ENCODE results near the gene PTPA. TPM values are rescaled to one million over a fixed set of nuclear protein-coding genes. Genes with fewer than 3 reads are reported as not detected.

Gene PTPA
- total RNA-seq, 4 donors from 2014 or later, result 48.7 to 65.7 (median 51.9) TPM

DNA sequence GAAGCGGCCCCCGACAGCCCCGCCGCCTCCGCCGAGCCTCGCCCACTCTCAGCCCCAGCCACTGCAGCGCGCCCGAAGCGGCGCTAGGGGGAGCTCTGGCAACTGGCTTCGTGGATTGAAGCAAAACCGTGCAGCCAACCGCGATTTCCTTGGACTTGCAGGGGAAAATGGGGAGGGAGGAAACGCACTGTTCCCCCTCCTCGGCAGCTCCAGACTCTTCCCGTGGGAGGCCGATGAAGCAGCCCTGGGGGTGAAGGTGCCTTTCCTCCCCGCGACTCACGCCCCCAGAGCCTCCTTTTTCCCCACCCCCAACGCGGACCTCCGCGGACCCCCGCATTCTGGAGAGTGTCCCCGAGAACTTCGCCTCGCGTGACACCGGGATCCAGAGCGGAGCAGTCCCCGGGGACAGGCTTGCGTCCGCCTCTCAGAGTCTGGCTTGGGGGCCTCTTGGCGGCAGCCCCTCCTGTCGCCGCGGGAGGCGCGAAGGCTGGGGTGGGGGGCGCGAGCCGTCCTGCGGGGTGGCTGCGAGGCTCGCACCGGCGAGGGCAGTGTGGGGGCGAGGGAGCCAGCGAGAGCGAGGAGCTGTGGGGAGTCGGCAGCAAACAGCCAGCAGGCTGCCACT, 63.0 kb downstream of the PTPA start:
- TF ChIP-seq, protein P1, sequence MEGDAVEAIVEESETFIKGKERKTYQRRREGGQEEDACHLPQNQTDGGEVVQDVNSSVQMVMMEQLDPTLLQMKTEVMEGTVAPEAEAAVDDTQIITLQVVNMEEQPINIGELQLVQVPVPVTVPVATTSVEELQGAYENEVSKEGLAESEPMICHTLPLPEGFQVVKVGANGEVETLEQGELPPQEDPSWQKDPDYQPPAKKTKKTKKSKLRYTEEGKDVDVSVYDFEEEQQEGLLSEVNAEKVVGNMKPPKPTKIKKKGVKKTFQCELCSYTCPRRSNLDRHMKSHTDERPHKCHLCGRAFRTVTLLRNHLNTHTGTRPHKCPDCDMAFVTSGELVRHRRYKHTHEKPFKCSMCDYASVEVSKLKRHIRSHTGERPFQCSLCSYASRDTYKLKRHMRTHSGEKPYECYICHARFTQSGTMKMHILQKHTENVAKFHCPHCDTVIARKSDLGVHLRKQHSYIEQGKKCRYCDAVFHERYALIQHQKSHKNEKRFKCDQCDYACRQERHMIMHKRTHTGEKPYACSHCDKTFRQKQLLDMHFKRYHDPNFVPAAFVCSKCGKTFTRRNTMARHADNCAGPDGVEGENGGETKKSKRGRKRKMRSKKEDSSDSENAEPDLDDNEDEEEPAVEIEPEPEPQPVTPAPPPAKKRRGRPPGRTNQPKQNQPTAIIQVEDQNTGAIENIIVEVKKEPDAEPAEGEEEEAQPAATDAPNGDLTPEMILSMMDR (IDR thresholded peaks at IDR 0.05), result peak; percentile 96 to 99 (median 97)
- no peak for TF ChIP-seq POLR2A (IDR thresholded peaks at IDR 0.05)
- Histone ChIP-seq H3K4me3 (peak overlapping the region; percentile 48 to 96 (median 76)), H3K36me3 (no peaks in the 10 kb centered on the region), H3K9me3 (no peaks in the 10 kb centered on the region), H3K4me1 (peaks cover 5 to 24% (median 14%) of the 10 kb centered on the region in 4 donors), H3K27me3 (no peaks in the 10 kb centered on the region), H3K27ac (peak overlapping the region; percentile 81 to 98 (median 94))
- peak; percentile 86 to 95 (median 93) for DNase-seq

DNA sequence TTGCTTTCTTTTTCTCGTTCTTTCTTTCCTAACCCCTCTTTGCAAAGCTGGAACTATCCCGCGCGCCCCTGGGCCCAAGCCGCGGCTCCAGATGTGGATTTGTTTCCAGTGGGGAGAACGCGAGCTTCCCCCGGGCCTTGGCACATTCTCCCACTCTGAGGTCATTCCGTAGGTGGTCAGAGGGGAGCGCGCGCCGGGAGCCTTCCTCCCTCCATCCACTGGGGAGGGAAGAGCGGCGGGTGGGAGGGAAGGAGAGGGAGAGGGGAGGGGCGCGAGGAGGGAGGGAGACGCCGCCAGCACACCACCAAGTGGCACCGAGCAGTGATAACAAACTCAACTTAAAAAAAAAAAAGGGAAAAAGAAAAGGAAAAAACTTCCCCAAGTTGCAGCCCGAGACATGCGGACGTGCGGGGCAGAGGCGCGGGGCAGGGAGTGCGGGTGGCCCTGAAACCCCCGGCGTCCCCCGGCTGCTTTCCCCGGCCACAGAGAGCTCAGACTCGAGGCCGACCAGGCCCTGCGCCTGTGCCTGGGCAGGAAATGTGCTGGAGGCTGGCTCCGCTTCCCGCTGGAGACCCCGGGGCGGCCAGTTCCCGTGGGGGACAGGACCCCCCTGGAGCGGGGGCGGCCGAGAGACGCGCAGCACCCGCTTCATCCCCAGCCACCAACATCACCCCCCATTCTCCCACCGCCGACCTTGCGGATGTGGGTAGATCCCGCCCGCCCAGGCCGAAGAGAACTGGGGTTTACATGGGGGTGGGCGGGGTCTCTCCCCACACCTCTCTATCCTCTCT, 63.7 kb downstream of the PTPA start:
- H3K4me3 ChIP-seq, result peak overlapping the region; percentile 48 to 96 (median 76)
- TF ChIP-seq, protein P1 (IDR thresholded peaks at IDR 0.05), result no peak
- peak in 1 of 2 donors; percentile 27 for TF ChIP-seq POLR2A (IDR thresholded peaks at IDR 0.05)
- peaks cover 5 to 30% (median 14%) of the 10 kb centered on the region in 4 donors for H3K4me1 ChIP-seq
- no peaks in the 10 kb centered on the region for H3K27me3 ChIP-seq
- peak overlapping the region; percentile 81 to 98 (median 94) for H3K27ac ChIP-seq
- DNase-seq, result peak; percentile 55 to 79 (median 79)
- H3K36me3 ChIP-seq, result no peaks in the 10 kb centered on the region
- H3K9me3 ChIP-seq, result no peaks in the 10 kb centered on the region

DNA sequence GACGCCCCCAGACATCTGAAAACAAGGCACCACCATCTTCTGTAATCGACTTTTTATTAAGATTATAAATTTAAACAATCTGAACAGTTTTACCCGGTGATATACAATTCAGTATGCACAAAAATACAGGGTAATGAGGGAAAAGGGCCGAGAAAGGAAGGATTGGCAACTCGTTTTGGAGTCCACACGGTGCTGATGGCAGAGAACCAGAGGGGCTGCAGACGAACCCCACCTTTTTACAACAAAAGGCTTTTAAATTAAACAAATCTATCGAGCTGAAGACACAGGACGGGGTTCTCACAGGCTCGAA, 64.3 kb downstream of the PTPA start:
- DNase-seq, result no peak
- Histone ChIP-seq H3K9me3 (no peaks in the 10 kb centered on the region), H3K4me1 (peaks cover 5 to 30% (median 14%) of the 10 kb centered on the region in 4 donors), H3K36me3 (no peaks in the 10 kb centered on the region), H3K27me3 (no peaks in the 10 kb centered on the region), H3K4me3 (peak overlapping the region; percentile 48 to 96 (median 76)), H3K27ac (peak overlapping the region; percentile 81 to 98 (median 94))
- TF ChIP-seq, protein P1 (IDR thresholded peaks at IDR 0.05), result peak in 1 of 6 experiments; percentile 10
- TF ChIP-seq POLR2A (IDR thresholded peaks at IDR 0.05), result no peak

DNA sequence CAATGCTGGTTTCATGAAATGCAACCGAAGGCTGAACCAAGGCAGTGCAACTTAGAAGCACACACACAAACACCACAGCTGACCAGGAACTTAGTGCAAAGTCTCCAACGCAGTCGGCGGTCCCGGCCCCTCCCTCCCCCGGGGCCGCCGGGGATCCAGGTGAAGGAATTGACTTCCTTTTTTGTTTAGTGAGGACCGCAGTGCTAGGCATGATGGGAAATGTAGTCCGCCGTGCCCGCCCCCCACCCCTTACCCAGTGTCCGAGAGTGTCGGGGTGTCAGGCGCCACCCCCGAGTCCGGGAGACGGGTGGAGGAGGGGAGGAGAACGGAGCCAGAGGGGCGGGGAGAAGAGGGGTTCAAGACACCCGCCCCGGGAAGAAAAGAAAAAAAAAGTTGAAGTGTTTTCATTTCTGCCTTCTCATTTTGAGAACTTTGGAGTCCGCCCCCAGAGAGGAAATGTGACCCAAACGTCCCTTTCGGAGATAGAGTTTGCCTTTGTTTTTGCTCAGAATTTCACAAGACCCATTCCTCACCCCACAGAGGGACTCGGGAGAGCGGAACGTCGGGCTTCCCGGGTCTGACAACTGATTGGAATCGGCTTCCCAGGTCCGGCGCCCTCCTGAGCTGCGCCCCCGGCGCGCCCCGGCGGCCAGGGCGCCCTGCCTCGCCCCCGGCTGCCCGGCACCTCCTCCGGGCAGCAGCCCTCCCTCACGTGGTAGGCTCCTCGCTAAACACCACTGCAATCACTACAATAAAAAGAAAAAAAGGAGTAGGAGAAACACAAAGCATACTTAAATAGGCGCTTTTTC, 64.8 kb downstream of the PTPA start:
- H3K27ac ChIP-seq, result peak overlapping the region; percentile 81 to 98 (median 94)
- no peaks in the 10 kb centered on the region for H3K36me3 ChIP-seq
- no peaks in the 10 kb centered on the region for H3K9me3 ChIP-seq
- H3K27me3 ChIP-seq, result no peaks in the 10 kb centered on the region
- peak overlapping the region; percentile 48 to 96 (median 76) for H3K4me3 ChIP-seq
- peak; percentile 70 to 92 (median 90) for DNase-seq
- peaks cover 5 to 35% (median 14%) of the 10 kb centered on the region in 4 donors for H3K4me1 ChIP-seq
- TF ChIP-seq POLR2A (IDR thresholded peaks at IDR 0.05), result peak; percentile 17 to 78
- TF ChIP-seq, protein P1 (IDR thresholded peaks at IDR 0.05), result peak in 2 of 6 experiments; percentile 8 to 11

DNA sequence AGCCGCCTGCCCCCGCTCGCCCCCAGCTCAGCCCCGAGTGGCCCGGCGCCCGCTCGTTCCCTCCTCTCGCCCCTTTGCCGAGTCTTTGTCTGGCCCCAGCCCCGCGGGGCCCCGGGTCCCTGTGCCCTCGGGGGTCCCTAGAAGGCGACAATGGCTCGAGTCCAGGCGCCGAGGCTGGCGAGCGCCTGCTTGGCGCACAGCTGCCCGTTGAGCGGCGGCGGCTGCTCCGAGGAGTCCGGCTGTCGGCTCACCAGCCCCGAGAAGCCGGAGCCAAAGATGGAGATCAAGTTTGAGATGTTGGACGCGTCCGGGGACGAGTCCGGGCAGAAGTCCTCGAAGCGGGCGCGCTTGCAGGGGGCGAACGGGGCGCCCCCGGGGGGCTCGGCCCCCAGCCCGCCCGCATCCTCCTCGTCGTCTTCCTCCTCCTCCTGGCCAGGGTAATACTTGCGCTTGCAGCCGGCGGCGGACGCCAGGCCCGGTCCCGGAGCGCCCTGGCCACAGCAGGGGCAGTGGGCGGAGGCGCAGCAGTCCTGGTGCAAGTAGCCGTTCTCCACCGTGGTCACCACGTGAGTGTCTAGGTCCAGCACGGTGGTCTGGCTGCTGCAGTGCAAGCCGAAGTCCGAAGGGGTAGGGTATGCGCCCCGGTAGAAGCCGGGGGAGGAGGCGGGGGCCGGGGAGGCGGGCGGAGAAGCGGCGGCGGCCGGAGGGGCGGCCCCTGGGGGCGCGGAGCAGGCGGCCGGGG, 65.7 kb downstream of the PTPA start:
- no peaks in the 10 kb centered on the region for H3K9me3 ChIP-seq
- no peaks in the 10 kb centered on the region for H3K27me3 ChIP-seq
- H3K27ac ChIP-seq, result peak overlapping the region; percentile 81 to 98 (median 94)
- peak overlapping the region; percentile 48 to 96 (median 76) for H3K4me3 ChIP-seq
- DNase-seq, result peak in 2 of 3 donors; percentile 58 to 75
- peaks cover 5 to 43% (median 14%) of the 10 kb centered on the region in 4 donors for H3K4me1 ChIP-seq
- no peak for TF ChIP-seq POLR2A (IDR thresholded peaks at IDR 0.05)
- H3K36me3 ChIP-seq, result no peaks in the 10 kb centered on the region

Measured in Peyer's patch (tissue), 4 donors.